Glomerular endothelial cell (primary cell): ENCODE measurements around the gene PHLDB1. TPM values are rescaled to one million over a fixed set of nuclear protein-coding genes. Genes with fewer than 3 reads are reported as not detected.

Experiments
- total RNA-seq: library from RNA; depleted of rRNA; stranded (reverse); fragments of >200 nt; gene quantifications from 2 replicates; pipeline ENCODE4 v1.2.3, GENCODE V29; 2015

PHLDB1 gene
- total RNA-seq, 1 donor from 2014 or later = 156 TPM

Other genes starting within 250 kb of the PHLDB1 start
- gene UBE4A, start 248.0 kb upstream of the PHLDB1 start, total RNA-seq = 37.0 and 40.3 TPM in 2 replicates
- gene ATP5MG, start 206.0 kb upstream of the PHLDB1 start, total RNA-seq = 53.5 and 61.7 TPM in 2 replicates
- gene KMT2A, start 171.1 kb upstream of the PHLDB1 start, total RNA-seq = 49.5 and 79.9 TPM in 2 replicates
- 2.5 and 2.6 TPM in 2 replicates for gene TTC36, start 80.1 kb upstream of the PHLDB1 start, total RNA-seq
- 23.3 and 30.7 TPM in 2 replicates for gene TMEM25, start 76.4 kb upstream of the PHLDB1 start, total RNA-seq
- gene IFT46, start 41.7 kb upstream of the PHLDB1 start, total RNA-seq = 23.0 and 30.6 TPM in 2 replicates
- 140 and 158 TPM in 2 replicates for gene ARCN1, start 35.2 kb upstream of the PHLDB1 start, total RNA-seq
- gene TREH, start 72.0 kb downstream of the PHLDB1 start, total RNA-seq = not detected in 2 replicates
- gene DDX6, start 183.5 kb downstream of the PHLDB1 start, total RNA-seq = 101 and 110 TPM in 2 replicates